Trophoblast cell (in vitro differentiated cells and primary cell): Measurements from ENCODE around the gene HACE1.

Experiments used
- DNase-seq, 2 donors: peaks; one replicate each; pipeline ENCODE4 v3.0.0-alpha.2; 2016
- H2AFZ ChIP-seq: 2 replicates; pipeline ENCODE4 v1.6.1; 2013; ENCODE audit warnings: low read length, moderate library complexity, mild to moderate bottlenecking; ENCODE audit not compliant: insufficient read depth, poor library complexity
- H2AK5ac ChIP-seq: 2 replicates; pipeline ENCODE4 v1.6.1; 2013; ENCODE audit warnings: mild to moderate bottlenecking, low read length
- H2BK120ac ChIP-seq: 2 replicates; pipeline ENCODE4 v1.6.1; 2013; ENCODE audit warnings: low read length, mild to moderate bottlenecking, moderate library complexity; ENCODE audit not compliant: insufficient read depth, poor library complexity
- H2BK12ac ChIP-seq: 2 replicates; pipeline ENCODE4 v1.6.1; 2013; ENCODE audit warnings: mild to moderate bottlenecking, low read length, moderate library complexity
- H2BK5ac ChIP-seq: 2 replicates; pipeline ENCODE4 v1.6.1; 2013; ENCODE audit warnings: low read length, low read depth, moderate library complexity, mild to moderate bottlenecking; ENCODE audit not compliant: poor library complexity
- H3K14ac ChIP-seq: 2 replicates; pipeline ENCODE4 v1.6.1; 2013; ENCODE audit warnings: mild to moderate bottlenecking, low read length
- H3K18ac ChIP-seq: 2 replicates; pipeline ENCODE4 v1.6.1; 2013; ENCODE audit warnings: mild to moderate bottlenecking, low read length
- H3K23ac ChIP-seq: 2 replicates; pipeline ENCODE4 v1.6.1; 2013; ENCODE audit warnings: low read length
- H3K27ac ChIP-seq: 2 replicates; pipeline ENCODE4 v1.5.1; 2013; ENCODE audit warnings: low read depth, mild to moderate bottlenecking, inconsistent platforms, low read length, moderate library complexity
- H3K27me3 ChIP-seq: 2 replicates; pipeline ENCODE4 v1.6.1; 2013; ENCODE audit warnings: inconsistent platforms, mild to moderate bottlenecking, low read length, moderate library complexity; ENCODE audit not compliant: insufficient read depth
- H3K36me3 ChIP-seq, 2 experiments: 1 replicate in 1 of 2; 2 replicates in 1 of 2; pipeline ENCODE4 v1.6.1; 2013; ENCODE audit warnings: low read length in 2 of 2, mild to moderate bottlenecking in 2 of 2, moderate library complexity in 1 of 2; ENCODE audit not compliant: insufficient read depth in 2 of 2, control insufficient read depth in 1 of 2
- H3K4ac ChIP-seq: 2 replicates; pipeline ENCODE4 v1.6.1; 2013; ENCODE audit warnings: low read depth, mild to moderate bottlenecking, low read length, moderate library complexity
- H3K4me1 ChIP-seq, 2 experiments: 1 replicate in 1 of 2; 2 replicates in 1 of 2; pipeline ENCODE4 v1.6.1; 2013; ENCODE audit warnings: low read length in 2 of 2, mild to moderate bottlenecking in 2 of 2, moderate library complexity in 1 of 2; ENCODE audit not compliant: insufficient read depth in 2 of 2, control insufficient read depth in 1 of 2
- H3K4me2 ChIP-seq: 2 replicates; pipeline ENCODE4 v1.6.1; 2013; ENCODE audit warnings: inconsistent platforms, mild to moderate bottlenecking, low read length, moderate library complexity
- H3K4me3 ChIP-seq: 2 replicates; pipeline ENCODE4 v1.5.1; 2013; ENCODE audit warnings: mild to moderate bottlenecking, low read depth, low read length, inconsistent platforms
- H3K79me1 ChIP-seq: one replicate; pipeline ENCODE4 v1.6.1; 2013; ENCODE audit warnings: low read length
- H3K79me2 ChIP-seq: 2 replicates; pipeline ENCODE4 v1.6.1; 2013; ENCODE audit warnings: low read length, mild to moderate bottlenecking; ENCODE audit not compliant: control insufficient read depth, insufficient read depth, poor library complexity
- H3K9ac ChIP-seq: 2 replicates; pipeline ENCODE4 v1.6.1; 2013; ENCODE audit warnings: mild to moderate bottlenecking, low read length
- H3K9me3 ChIP-seq: 2 replicates; pipeline ENCODE4 v1.6.1; 2013; ENCODE audit warnings: low read depth, mild to moderate bottlenecking, control low read depth, inconsistent platforms, low read length; ENCODE audit not compliant: insufficient read depth
- H4K12ac ChIP-seq: 2 replicates; pipeline ENCODE4 v1.6.1; 2013; ENCODE audit warnings: low read depth, mild to moderate bottlenecking, low read length, moderate library complexity
- H4K8ac ChIP-seq: 2 replicates; pipeline ENCODE4 v1.6.1; 2013; ENCODE audit warnings: low read depth, mild to moderate bottlenecking, low read length, moderate library complexity
- H4K91ac ChIP-seq: one replicate; pipeline ENCODE4 v1.6.1; 2013; ENCODE audit warnings: low read depth, mild to moderate bottlenecking, low read length, moderate library complexity
- WGBS: extraction: QIAGEN DNeasy Blood & Tissue Kit; methylation state at CpG from one replicate; pipeline ENCODE4 v1.1.7; 2013; ENCODE audit warnings: missing lambda C conversion rate; ENCODE audit not compliant: insufficient read length, insufficient coverage; ENCODE audit errors: extremely low coverage; 5-methylcytosine and 5-hydroxymethylcytosine counted together

Gene HACE1

DNA sequence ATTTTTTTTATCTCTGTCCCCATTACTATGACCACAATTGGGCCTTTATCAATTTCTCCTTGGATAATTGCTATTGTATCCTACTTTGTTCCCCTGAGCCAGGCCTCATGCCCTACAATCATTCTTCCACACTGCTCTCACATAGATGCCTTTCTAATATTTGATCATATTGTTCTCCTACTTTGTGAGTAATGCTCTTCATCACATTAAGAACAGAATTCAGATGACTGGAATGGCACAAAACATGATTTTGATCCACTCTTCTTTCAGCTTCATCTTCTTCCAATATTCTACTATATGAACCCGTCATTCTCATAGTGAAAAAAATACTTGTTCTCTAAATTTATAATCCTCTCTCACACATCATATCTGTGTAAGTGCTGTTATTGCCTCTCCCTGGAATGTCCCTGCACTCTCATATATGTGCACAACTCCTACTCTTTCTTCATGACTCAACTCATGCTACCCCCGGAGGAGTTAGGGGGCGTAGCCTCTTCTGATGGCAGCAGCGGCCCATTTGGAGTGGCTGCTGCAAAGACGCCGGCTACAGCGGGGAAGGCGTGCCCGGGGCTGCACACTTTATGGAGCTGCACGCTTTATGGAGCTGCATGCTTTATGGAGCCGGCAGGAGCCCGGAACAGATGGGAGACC, 25.3 kb upstream of the HACE1 start:
- no peak overlapping the region for H4K8ac ChIP-seq
- H3K18ac ChIP-seq = no peak overlapping the region
- H3K4ac ChIP-seq = no peak overlapping the region
- DNase-seq = no peak
- no peak overlapping the region for H3K14ac ChIP-seq
- no peak overlapping the region for H2BK120ac ChIP-seq
- no peak overlapping the region for H4K91ac ChIP-seq
- peaks cover 7% of the 10 kb centered on the region for H3K9me3 ChIP-seq
- H2AK5ac ChIP-seq = no peak overlapping the region
- no peaks in the 10 kb centered on the region for H3K79me2 ChIP-seq
- no peak overlapping the region for H3K23ac ChIP-seq
- no peak overlapping the region for H3K9ac ChIP-seq
- no peaks in the 10 kb centered on the region for H3K4me1 ChIP-seq
- H2BK5ac ChIP-seq = no peak overlapping the region
- H4K12ac ChIP-seq = no peak overlapping the region
- no peak overlapping the region for H3K4me3 ChIP-seq
- H3K4me2 ChIP-seq = no peak overlapping the region
- WGBS = no CpG with 5 or more reads among the region's 12 CpGs
- no peak overlapping the region for H2BK12ac ChIP-seq
- H2AFZ ChIP-seq = no peak overlapping the region
- H3K79me1 ChIP-seq = no peaks in the 10 kb centered on the region
- H3K27me3 ChIP-seq = no peaks in the 10 kb centered on the region
- H3K36me3 ChIP-seq = no peaks in the 10 kb centered on the region
- no peak overlapping the region for H3K27ac ChIP-seq

DNA sequence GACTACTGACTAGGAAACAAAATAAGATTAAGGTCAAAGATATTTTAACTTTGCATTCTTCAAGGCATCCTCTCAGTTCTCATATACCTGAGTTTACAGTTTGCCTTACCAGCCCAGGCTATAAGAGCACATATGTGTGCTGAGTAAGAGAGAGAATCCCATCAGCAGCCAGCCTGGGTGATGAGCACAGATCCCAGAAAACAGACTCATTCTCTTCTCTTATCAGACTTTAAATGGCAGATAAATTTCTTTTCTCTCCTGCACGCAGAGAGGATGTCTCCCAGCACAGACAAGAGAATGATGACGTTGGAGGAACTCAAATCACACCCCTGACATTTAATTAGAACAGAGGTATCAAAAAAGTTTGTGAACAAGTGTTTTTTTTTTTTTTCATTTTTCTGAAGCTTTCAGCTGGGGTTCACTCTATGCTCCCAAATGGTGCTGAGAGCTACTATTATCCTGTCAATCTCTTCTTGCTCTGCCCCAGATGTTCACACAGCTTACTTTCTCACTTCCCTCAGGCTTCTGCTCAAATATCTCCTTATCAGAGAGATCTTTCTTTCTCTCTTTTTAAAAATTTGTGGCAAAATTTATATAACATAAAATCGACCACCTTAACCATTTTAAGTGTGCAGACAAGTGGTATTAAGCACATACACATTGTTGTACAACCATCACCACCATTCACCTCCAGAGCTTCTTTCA, 22.4 kb upstream of the HACE1 start:
- Histone ChIP-seq H3K27ac (no peak overlapping the region), H3K9me3 (no peaks in the 10 kb centered on the region), H3K36me3 (no peaks in the 10 kb centered on the region), H3K9ac (no peak overlapping the region), H2BK5ac (no peak overlapping the region), H4K8ac (no peak overlapping the region), H3K79me2 (no peaks in the 10 kb centered on the region), H2BK12ac (no peak overlapping the region), H3K18ac (no peak overlapping the region), H3K4me1 (no peaks in the 10 kb centered on the region), H3K4me2 (no peak overlapping the region), H4K91ac (no peak overlapping the region), H3K23ac (no peak overlapping the region), H2BK120ac (no peak overlapping the region), H3K14ac (no peak overlapping the region), H4K12ac (no peak overlapping the region), H2AK5ac (no peak overlapping the region), H2AFZ (no peak overlapping the region), H3K27me3 (no peaks in the 10 kb centered on the region), H3K79me1 (no peaks in the 10 kb centered on the region), H3K4me3 (no peak overlapping the region), H3K4ac (no peak overlapping the region)
- whole genome bisulfite sequencing = no CpG with 5 or more reads among the region's 3 CpGs
- no peak for DNase-seq

DNA sequence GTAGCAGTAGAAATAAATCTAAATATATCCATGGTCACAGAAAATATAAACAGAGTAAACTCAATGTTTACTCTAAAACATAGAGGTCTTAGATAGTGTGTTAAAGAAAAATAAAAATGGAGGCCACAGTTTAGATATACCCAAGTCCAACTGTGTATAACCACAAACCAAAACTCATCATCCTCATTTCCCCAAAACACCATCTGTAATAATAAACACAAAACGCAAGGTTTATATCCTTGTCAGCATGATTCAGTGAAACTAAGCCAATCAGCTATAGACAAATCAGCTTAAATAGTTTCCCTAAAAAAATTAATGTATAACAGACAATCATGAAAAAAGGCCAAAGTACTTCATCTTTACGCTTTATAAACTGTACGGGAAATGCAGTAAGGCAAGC, 2.7 kb upstream of the HACE1 start:
- no peak overlapping the region for H2BK5ac ChIP-seq
- H2AK5ac ChIP-seq = no peak overlapping the region
- no peak overlapping the region for H2BK12ac ChIP-seq
- no peak for DNase-seq
- no peak overlapping the region for H2BK120ac ChIP-seq
- WGBS = no CpG with 5 or more reads among the region's 3 CpGs
- H3K18ac ChIP-seq = no peak overlapping the region
- no peaks in the 10 kb centered on the region for H3K36me3 ChIP-seq
- no peak overlapping the region for H4K91ac ChIP-seq
- peaks cover 0 to 2% of the 10 kb centered on the region in 2 experiments for H3K4me1 ChIP-seq
- no peak overlapping the region for H4K8ac ChIP-seq
- H2AFZ ChIP-seq = no peak overlapping the region
- H3K14ac ChIP-seq = no peak overlapping the region
- no peak overlapping the region for H3K27ac ChIP-seq
- no peak overlapping the region for H3K4me3 ChIP-seq
- H3K79me1 ChIP-seq = peaks cover 5% of the 10 kb centered on the region
- H3K4ac ChIP-seq = no peak overlapping the region
- no peaks in the 10 kb centered on the region for H3K9me3 ChIP-seq
- no peaks in the 10 kb centered on the region for H3K27me3 ChIP-seq
- no peak overlapping the region for H3K9ac ChIP-seq
- no peak overlapping the region for H3K23ac ChIP-seq
- H3K4me2 ChIP-seq = no peak overlapping the region
- H3K79me2 ChIP-seq = peaks cover 5% of the 10 kb centered on the region
- H4K12ac ChIP-seq = no peak overlapping the region

DNA sequence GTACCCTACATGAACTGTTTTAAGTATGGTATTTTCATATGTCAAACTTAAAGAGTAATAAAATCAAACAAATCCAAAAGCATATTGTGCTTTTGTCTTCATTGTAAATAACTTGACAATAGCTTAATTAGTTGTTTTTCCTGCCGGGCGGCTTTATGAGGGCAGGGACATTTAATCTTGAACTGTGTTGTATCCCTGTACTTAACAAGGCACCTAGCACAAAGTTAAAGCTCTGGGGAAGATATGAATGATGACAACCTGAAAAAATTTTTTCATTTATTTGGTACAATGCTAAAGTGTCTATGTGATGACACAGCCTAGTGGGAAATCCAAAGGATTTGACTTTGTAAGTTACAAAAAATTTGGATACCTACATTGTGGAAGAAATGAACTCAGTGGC, 502 bp upstream of the HACE1 start:
- H4K12ac ChIP-seq = no peak overlapping the region
- no peak overlapping the region for H3K9ac ChIP-seq
- H3K36me3 ChIP-seq = peaks cover 0 to 3% of the 10 kb centered on the region in 2 experiments
- H3K23ac ChIP-seq = no peak overlapping the region
- H4K91ac ChIP-seq = no peak overlapping the region
- WGBS = no CpG with 5 or more reads among the region's 2 CpGs
- DNase-seq = peak; percentile 57 to 79
- no peak overlapping the region for H3K18ac ChIP-seq
- no peak overlapping the region for H3K4ac ChIP-seq
- H2BK5ac ChIP-seq = no peak overlapping the region
- H3K4me3 ChIP-seq = no peak overlapping the region
- no peak overlapping the region for H3K4me2 ChIP-seq
- H3K79me2 ChIP-seq = peaks cover 5% of the 10 kb centered on the region
- H3K14ac ChIP-seq = no peak overlapping the region
- no peak overlapping the region for H4K8ac ChIP-seq
- H3K27me3 ChIP-seq = no peaks in the 10 kb centered on the region
- H2BK120ac ChIP-seq = no peak overlapping the region
- no peak overlapping the region for H3K27ac ChIP-seq
- no peak overlapping the region for H2BK12ac ChIP-seq
- no peak overlapping the region for H2AFZ ChIP-seq
- H3K79me1 ChIP-seq = peaks cover 5% of the 10 kb centered on the region
- H2AK5ac ChIP-seq = no peak overlapping the region
- no peaks in the 10 kb centered on the region for H3K9me3 ChIP-seq
- peaks cover 0 to 2% of the 10 kb centered on the region in 2 experiments for H3K4me1 ChIP-seq
